ENCODE results near the gene PRRT1B.

- no peak for TF ChIP-seq CTCF (IDR thresholded peaks at IDR 0.05)
- no peak for TF ChIP-seq POLR2A (IDR thresholded peaks at IDR 0.05)
Observed at GRCh38 chr9:131607591-131607990, 62.3 kb downstream of the PRRT1B start.

All from right lobe of liver (tissue), 4 donors.